Liver (tissue), 9 donors: Measurements from ENCODE around the gene DHX35. TPM values are rescaled to one million over a fixed set of nuclear protein-coding genes. Genes with fewer than 3 reads are reported as not detected.

Source experiments
- DNase-seq: peaks from one replicate; pipeline ENCODE4 v3.0.0-alpha.2; 2017; ENCODE audit warnings: low spot score
- H3K27ac ChIP-seq, 2 donors: one replicate each; pipeline ENCODE4 v1.7.0; 2013; ENCODE audit warnings: inconsistent platforms in 2 of 2, low read length in 2 of 2, control low read depth in 1 of 2, low read depth in 1 of 2, mild to moderate bottlenecking in 1 of 2
- H3K27me3 ChIP-seq, 4 donors: one replicate each; pipeline versions ENCODE4 v1.6.1 to v1.7.0; 2013; ENCODE audit warnings: low read length in 3 of 4, inconsistent platforms in 1 of 4, mild to moderate bottlenecking in 1 of 4, moderate library complexity in 1 of 4; ENCODE audit not compliant: control insufficient read depth in 4 of 4, insufficient read depth in 4 of 4
- H3K36me3 ChIP-seq, 4 donors: one replicate each; pipeline versions ENCODE4 v1.6.1 to v1.7.0; 2013; ENCODE audit warnings: low read length in 3 of 4, mild to moderate bottlenecking in 3 of 4, low read depth in 1 of 4, moderate library complexity in 1 of 4; ENCODE audit not compliant: control insufficient read depth in 4 of 4, insufficient read depth in 3 of 4
- H3K4me1 ChIP-seq, 4 donors: one replicate each; pipeline versions ENCODE4 v1.6.1 to v1.7.0; 2013; ENCODE audit warnings: low read length in 3 of 4, mild to moderate bottlenecking in 3 of 4, moderate library complexity in 1 of 4; ENCODE audit not compliant: control insufficient read depth in 4 of 4, insufficient read depth in 4 of 4
- H3K4me3 ChIP-seq, 3 donors: one replicate each; pipeline versions ENCODE4 v1.6.1 to v1.7.0; 2013; ENCODE audit warnings: low read length in 3 of 3, control low read depth in 1 of 3, low read depth in 1 of 3, mild to moderate bottlenecking in 1 of 3
- H3K9ac ChIP-seq, 2 donors: one replicate each; pipeline ENCODE4 v1.7.0; 2013; ENCODE audit warnings: low read length in 2 of 2, mild to moderate bottlenecking in 2 of 2, moderate library complexity in 2 of 2, control low read depth in 1 of 2, low read depth in 1 of 2
- H3K9me3 ChIP-seq, 4 donors: one replicate each; pipeline versions ENCODE4 v1.6.1 to v1.7.0; 2013; ENCODE audit warnings: low read length in 3 of 4; ENCODE audit not compliant: control insufficient read depth in 4 of 4
- ATF3 ChIP-seq: IDR thresholded peaks from 2 replicates; pipeline ENCODE4 v1.6.1; 2016; ENCODE audit warnings: antibody characterized with exemption
- EGR1 ChIP-seq, 2 donors: IDR thresholded peaks; 2 replicates each; pipeline ENCODE4 v1.6.1; 2016 to 2018; ENCODE audit warnings: antibody characterized with exemption in 2 of 2, low read depth in 2 of 2
- FOXA1 ChIP-seq: IDR thresholded peaks from 2 replicates; pipeline ENCODE4 v1.6.1; 2016; ENCODE audit warnings: antibody characterized with exemption
- FOXA2 ChIP-seq: IDR thresholded peaks from 2 replicates; pipeline ENCODE4 v1.6.1; 2016; ENCODE audit warnings: antibody characterized with exemption
- GABPA ChIP-seq, 2 donors: IDR thresholded peaks in 1 of 2; conservative IDR thresholded peaks in 1 of 2; 2 replicates each; pipeline ENCODE4 v1.6.1; 2016; ENCODE audit warnings: antibody characterized with exemption in 2 of 2, mild to moderate bottlenecking in 1 of 2, moderate library complexity in 1 of 2
- HNF4A ChIP-seq, 2 donors: conservative IDR thresholded peaks; 2 replicates each; pipeline ENCODE4 v1.6.1; 2016; ENCODE audit warnings: antibody characterized with exemption in 2 of 2, mild to moderate bottlenecking in 2 of 2
- HNF4G ChIP-seq: IDR thresholded peaks from 2 replicates; pipeline ENCODE4 v1.6.1; 2016; ENCODE audit warnings: antibody characterized with exemption
- JUND ChIP-seq, 2 donors: IDR thresholded peaks; 2 replicates each; pipeline ENCODE4 v1.6.1; 2016; ENCODE audit warnings: antibody characterized with exemption in 2 of 2
- NR2F2 ChIP-seq: IDR thresholded peaks from 2 replicates; pipeline ENCODE4 v1.6.1; 2016; ENCODE audit warnings: antibody characterized with exemption
- RAD21 ChIP-seq, 2 donors: IDR thresholded peaks; 2 replicates each; pipeline ENCODE4 v1.6.1; 2016; ENCODE audit warnings: antibody characterized with exemption in 2 of 2, mild to moderate bottlenecking in 2 of 2
- REST ChIP-seq: IDR thresholded peaks from 2 replicates; pipeline ENCODE4 v1.6.1; 2016; ENCODE audit warnings: antibody characterized with exemption, mild to moderate bottlenecking
- RXRA ChIP-seq, 2 donors: IDR thresholded peaks; 2 replicates each; pipeline ENCODE4 v1.6.1; 2017 to 2018; ENCODE audit warnings: antibody characterized with exemption in 2 of 2, mild to moderate bottlenecking in 1 of 2
- SP1 ChIP-seq: IDR thresholded peaks from 2 replicates; pipeline ENCODE4 v1.6.1; 2018; ENCODE audit warnings: antibody characterized with exemption, mild to moderate bottlenecking
- TAF1 ChIP-seq: conservative IDR thresholded peaks from 2 replicates; pipeline ENCODE4 v1.6.1; 2016; ENCODE audit warnings: antibody characterized with exemption, mild to moderate bottlenecking
- YY1 ChIP-seq: IDR thresholded peaks from 2 replicates; pipeline ENCODE4 v1.6.1; 2016; ENCODE audit warnings: antibody characterized with exemption, mild to moderate bottlenecking
- WGBS: extraction: QIAGEN DNeasy Blood & Tissue Kit; methylation state at CpG from one replicate; pipeline ENCODE4 v1.1.7; 2013; 5-methylcytosine and 5-hydroxymethylcytosine counted together
- polyA plus RNA-seq, 2 donors: library from polyadenylated mRNA; stranded (reverse) in 1 of 2; unstranded in 1 of 2; fragments of 200-250 nt in 1 of 2; fragments of >200 nt in 1 of 2; fragmentation: Nextera tagmentation in 1 of 2; extraction: Ambion mirVana in 1 of 2; gene quantifications; one replicate each; pipeline versions ENCODE4 v1.2.1 to v1.2.3, GENCODE V29; 2013 to 2015
- total RNA-seq, 2 donors: library from RNA; depleted of rRNA; stranded (reverse); fragments of >200 nt; gene quantifications; one replicate each; pipeline ENCODE4 v1.2.3, GENCODE V29; 2014
- TF ChIP-seq, protein P1 (sequence below): IDR thresholded peaks from 2 replicates; pipeline ENCODE4 v1.6.1; 2016; ENCODE audit warnings: antibody characterized with exemption
- TF ChIP-seq, protein P2 (sequence below): fragments of 150-350 bp; IDR thresholded peaks from 2 replicates; pipeline ENCODE4 v1.5.1; 2017; ENCODE audit warnings: improper control_type of control experiment, low read depth, low read length; ENCODE audit not compliant: missing input control
- TF ChIP-seq, protein P3 (sequence below): IDR thresholded peaks from 2 replicates; pipeline ENCODE4 v1.6.1; 2016; ENCODE audit warnings: antibody characterized with exemption
- donor health status: healthy.
- donor health status: healthy.
- donor health status: healthy.
- donor health status: healthy.
- donor health status: healthy.

The DHX35 gene
- total and polyA plus RNA-seq, 4 donors = 2.7 to 10.6 (median 4.8) TPM

- peaks cover 9 to 55% (median 46%) of the 10 kb centered on the region in 4 donors for H3K36me3 ChIP-seq
- WGBS = 87% methylated on average over 6 of the region's 6 CpGs
- no peaks in the 10 kb centered on the region for H3K27me3 ChIP-seq
- H3K4me1 ChIP-seq = no peaks in the 10 kb centered on the region
- no peak for DNase-seq
- H3K9ac ChIP-seq = no peak overlapping the region
- TF ChIP-seq EGR1 (IDR thresholded peaks at IDR 0.05; ENCODE audit: low read depth in 2 of 2) (no peak), YY1 (no peak), HNF4G (no peak), REST (no peak), RXRA (IDR thresholded peaks at IDR 0.05) (no peak), SP1 (no peak), NR2F2 (no peak), JUND (IDR thresholded peaks at IDR 0.05) (no peak), TAF1 (no peak), HNF4A (conservative IDR thresholded peaks at IDR 0.05) (no peak), RAD21 (IDR thresholded peaks at IDR 0.05) (no peak), FOXA2 (no peak), GABPA (IDR thresholded peaks at IDR 0.05 in 1 of 2, conservative IDR thresholded peaks at IDR 0.05 in 1 of 2) (no peak), ATF3 (no peak), FOXA1 (no peak)
- TF ChIP-seq, protein P1, sequence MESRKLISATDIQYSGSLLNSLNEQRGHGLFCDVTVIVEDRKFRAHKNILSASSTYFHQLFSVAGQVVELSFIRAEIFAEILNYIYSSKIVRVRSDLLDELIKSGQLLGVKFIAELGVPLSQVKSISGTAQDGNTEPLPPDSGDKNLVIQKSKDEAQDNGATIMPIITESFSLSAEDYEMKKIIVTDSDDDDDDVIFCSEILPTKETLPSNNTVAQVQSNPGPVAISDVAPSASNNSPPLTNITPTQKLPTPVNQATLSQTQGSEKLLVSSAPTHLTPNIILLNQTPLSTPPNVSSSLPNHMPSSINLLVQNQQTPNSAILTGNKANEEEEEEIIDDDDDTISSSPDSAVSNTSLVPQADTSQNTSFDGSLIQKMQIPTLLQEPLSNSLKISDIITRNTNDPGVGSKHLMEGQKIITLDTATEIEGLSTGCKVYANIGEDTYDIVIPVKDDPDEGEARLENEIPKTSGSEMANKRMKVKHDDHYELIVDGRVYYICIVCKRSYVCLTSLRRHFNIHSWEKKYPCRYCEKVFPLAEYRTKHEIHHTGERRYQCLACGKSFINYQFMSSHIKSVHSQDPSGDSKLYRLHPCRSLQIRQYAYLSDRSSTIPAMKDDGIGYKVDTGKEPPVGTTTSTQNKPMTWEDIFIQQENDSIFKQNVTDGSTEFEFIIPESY = no peak
- TF ChIP-seq, protein P2, sequence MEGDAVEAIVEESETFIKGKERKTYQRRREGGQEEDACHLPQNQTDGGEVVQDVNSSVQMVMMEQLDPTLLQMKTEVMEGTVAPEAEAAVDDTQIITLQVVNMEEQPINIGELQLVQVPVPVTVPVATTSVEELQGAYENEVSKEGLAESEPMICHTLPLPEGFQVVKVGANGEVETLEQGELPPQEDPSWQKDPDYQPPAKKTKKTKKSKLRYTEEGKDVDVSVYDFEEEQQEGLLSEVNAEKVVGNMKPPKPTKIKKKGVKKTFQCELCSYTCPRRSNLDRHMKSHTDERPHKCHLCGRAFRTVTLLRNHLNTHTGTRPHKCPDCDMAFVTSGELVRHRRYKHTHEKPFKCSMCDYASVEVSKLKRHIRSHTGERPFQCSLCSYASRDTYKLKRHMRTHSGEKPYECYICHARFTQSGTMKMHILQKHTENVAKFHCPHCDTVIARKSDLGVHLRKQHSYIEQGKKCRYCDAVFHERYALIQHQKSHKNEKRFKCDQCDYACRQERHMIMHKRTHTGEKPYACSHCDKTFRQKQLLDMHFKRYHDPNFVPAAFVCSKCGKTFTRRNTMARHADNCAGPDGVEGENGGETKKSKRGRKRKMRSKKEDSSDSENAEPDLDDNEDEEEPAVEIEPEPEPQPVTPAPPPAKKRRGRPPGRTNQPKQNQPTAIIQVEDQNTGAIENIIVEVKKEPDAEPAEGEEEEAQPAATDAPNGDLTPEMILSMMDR = no peak
- TF ChIP-seq, protein P3, sequence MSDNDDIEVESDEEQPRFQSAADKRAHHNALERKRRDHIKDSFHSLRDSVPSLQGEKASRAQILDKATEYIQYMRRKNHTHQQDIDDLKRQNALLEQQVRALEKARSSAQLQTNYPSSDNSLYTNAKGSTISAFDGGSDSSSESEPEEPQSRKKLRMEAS = no peak
- no peak overlapping the region for H3K27ac ChIP-seq
- H3K9me3 ChIP-seq = no peaks in the 10 kb centered on the region
- H3K4me3 ChIP-seq = no peak overlapping the region
These were observed 38.1 kb downstream of the DHX35 start for GRCh38 chr20:38999965-39000910.
